ENCODE data around the gene PIAS4.

Gene PIAS4

GRCh38 chr19:4007836-4008539 is 452 bp downstream of the PIAS4 start:
- TF ChIP-seq CTCF (IDR thresholded peaks at IDR 0.05) = no peak

- TF ChIP-seq CTCF (IDR thresholded peaks at IDR 0.05) = no peak
Observed at GRCh38 chr19:4009990-4010807, 2.7 kb downstream of the PIAS4 start.

- TF ChIP-seq CTCF (IDR thresholded peaks at IDR 0.05) = no peak
Observed at GRCh38 chr19:4010808-4011110, 3.2 kb downstream of the PIAS4 start.

- TF ChIP-seq CTCF (IDR thresholded peaks at IDR 0.05) = no peak
Observed at GRCh38 chr19:4012092-4012974, 4.8 kb downstream of the PIAS4 start.

- TF ChIP-seq CTCF (IDR thresholded peaks at IDR 0.05) = no peak
Observed at GRCh38 chr19:4012975-4013634, 5.6 kb downstream of the PIAS4 start.

- no peak for TF ChIP-seq CTCF (IDR thresholded peaks at IDR 0.05)
Observed at GRCh38 chr19:4013886-4014540, 6.5 kb downstream of the PIAS4 start.

All from LNCAP (cell line).